ENCODE data around the gene NEGR1. TPM values are rescaled to one million over a fixed set of nuclear protein-coding genes. Genes with fewer than 3 reads are reported as not detected.
"Not testable (repeated sequence)": the region's sequence is repeated elsewhere in the genome, so short reads cannot be mapped to it uniquely, and the experiment has no call there.

NEGR1 gene
- total and polyA plus RNA-seq, 7 experiments from 2014 or later: 0.08 to 1.2 TPM; not detected in 5

GRCh38 chr1:72262735-72263134 is 19.6 kb downstream of the NEGR1 start:
- intact Hi-C loops (cut with micrococcal nuclease): no loop called here
- Histone ChIP-seq H3K27ac (ENCODE audit: low read depth, low read length) (no peak overlapping the region), H3K27me3 (ENCODE audit: control insufficient read depth in 2 of 2, insufficient read depth in 2 of 2, low read length in 2 of 2) (no peaks in the 10 kb centered on the region), H3K4me1 (ENCODE audit: control insufficient read depth in 2 of 2, insufficient read depth in 2 of 2, low read length in 2 of 2) (no peaks in the 10 kb centered on the region), H3K4me3 (ENCODE audit: low read length) (no peak overlapping the region), H3K36me3 (ENCODE audit: control insufficient read depth in 2 of 3, insufficient read depth in 3 of 3, low read length in 3 of 3) (no peaks in the 10 kb centered on the region), H3K9me3 (ENCODE audit: control insufficient read depth in 2 of 3, low read length in 3 of 3) (no peaks in the 10 kb centered on the region)
- POLR2A ChIA-PET: no interaction called here
- Mint-ChIP-seq H3K4me1 (no peaks in the 10 kb centered on the region), H3K36me3 (no peaks in the 10 kb centered on the region), H3K27ac (no peak overlapping the region), H3K4me3 (no peak overlapping the region), H3K9me3 (no peaks in the 10 kb centered on the region), H3K27me3 (peaks cover 0 to 1% (median 0%) of the 10 kb centered on the region in 5 donors)
- DNase-seq: no peak
- CTCF ChIA-PET: no interaction called here
- ATAC-seq: no peak

GRCh38 chr1:72253132-72253531 is 29.2 kb downstream of the NEGR1 start:
- intact Hi-C loops (cut with micrococcal nuclease): no loop called here
- Histone ChIP-seq H3K27me3 (ENCODE audit: control insufficient read depth in 2 of 2, insufficient read depth in 2 of 2, low read length in 2 of 2) (no peaks in the 10 kb centered on the region), H3K4me3 (ENCODE audit: low read length) (no peak overlapping the region), H3K9me3 (ENCODE audit: control insufficient read depth in 2 of 3, low read length in 3 of 3) (no peaks in the 10 kb centered on the region), H3K36me3 (ENCODE audit: control insufficient read depth in 2 of 3, insufficient read depth in 3 of 3, low read length in 3 of 3) (no peaks in the 10 kb centered on the region), H3K4me1 (ENCODE audit: control insufficient read depth in 2 of 2, insufficient read depth in 2 of 2, low read length in 2 of 2) (no peaks in the 10 kb centered on the region), H3K27ac (ENCODE audit: low read depth, low read length) (no peak overlapping the region)
- no peaks in the 10 kb centered on the region for H3K4me1 Mint-ChIP-seq
- ChIA-PET CTCF (no interaction called here), POLR2A (no interaction called here)
- H3K27ac Mint-ChIP-seq: no peak overlapping the region
- no peak for ATAC-seq
- H3K27me3 Mint-ChIP-seq: peaks cover 0 to 4% (median 0%) of the 10 kb centered on the region in 5 donors
- H3K36me3 Mint-ChIP-seq: no peaks in the 10 kb centered on the region
- DNase-seq: no peak
- H3K4me3 Mint-ChIP-seq: no peak overlapping the region
- H3K9me3 Mint-ChIP-seq: peaks cover 0 to 9% (median 0%) of the 10 kb centered on the region in 11 donors

GRCh38 chr1:72241397-72241796 is 40.9 kb downstream of the NEGR1 start:
- H3K4me3 Mint-ChIP-seq: no peak overlapping the region
- ChIA-PET POLR2A (no interaction called here), CTCF (no interaction called here)
- no peaks in the 10 kb centered on the region for H3K36me3 ChIP-seq (ENCODE audit: control insufficient read depth in 2 of 3, insufficient read depth in 3 of 3, low read length in 3 of 3)
- no peaks in the 10 kb centered on the region for H3K9me3 ChIP-seq (ENCODE audit: control insufficient read depth in 2 of 3, low read length in 3 of 3)
- H3K4me1 ChIP-seq (ENCODE audit: control insufficient read depth in 2 of 2, insufficient read depth in 2 of 2, low read length in 2 of 2): no peaks in the 10 kb centered on the region
- DNase-seq (no peak), ATAC-seq (no peak)
- no peaks in the 10 kb centered on the region for H3K27me3 ChIP-seq (ENCODE audit: control insufficient read depth in 2 of 2, insufficient read depth in 2 of 2, low read length in 2 of 2)
- no peaks in the 10 kb centered on the region for H3K4me1 Mint-ChIP-seq
- H3K27me3 Mint-ChIP-seq: no peaks in the 10 kb centered on the region
- no peaks in the 10 kb centered on the region for H3K36me3 Mint-ChIP-seq
- peaks cover 0 to 4% (median 0%) of the 10 kb centered on the region in 11 donors for H3K9me3 Mint-ChIP-seq
- intact Hi-C loops (cut with micrococcal nuclease): no loop called here
- no peak overlapping the region for H3K4me3 ChIP-seq (ENCODE audit: low read length)
- H3K27ac ChIP-seq (ENCODE audit: low read depth, low read length): no peak overlapping the region
- H3K27ac Mint-ChIP-seq: no peak overlapping the region

- intact Hi-C loops (cut with micrococcal nuclease); H3K4me1 ChIP-seq (ENCODE audit: control insufficient read depth in 2 of 2, insufficient read depth in 2 of 2, low read length in 2 of 2); H3K9me3 ChIP-seq (ENCODE audit: control insufficient read depth in 2 of 3, low read length in 3 of 3); H3K4me1 Mint-ChIP-seq; H3K36me3 Mint-ChIP-seq; H3K4me3 ChIP-seq (ENCODE audit: low read length); H3K27me3 Mint-ChIP-seq; H3K9me3 Mint-ChIP-seq; DNase-seq; H3K27ac Mint-ChIP-seq; H3K4me3 Mint-ChIP-seq; CTCF ChIA-PET; H3K27ac ChIP-seq (ENCODE audit: low read depth, low read length); ATAC-seq; H3K36me3 ChIP-seq (ENCODE audit: control insufficient read depth in 2 of 3, insufficient read depth in 3 of 3, low read length in 3 of 3); POLR2A ChIA-PET; H3K27me3 ChIP-seq (ENCODE audit: control insufficient read depth in 2 of 2, insufficient read depth in 2 of 2, low read length in 2 of 2): not testable (repeated sequence)
Measured at GRCh38 chr1:72235931-72236330, 46.4 kb downstream of the NEGR1 start.

- intact Hi-C loops (cut with micrococcal nuclease): no loop called here
- no peak overlapping the region for H3K27ac ChIP-seq (ENCODE audit: low read depth, low read length)
- H3K9me3 Mint-ChIP-seq: peaks cover 0 to 10% (median 2%) of the 10 kb centered on the region in 11 donors
- no peak overlapping the region for H3K27ac Mint-ChIP-seq
- no peaks in the 10 kb centered on the region for H3K27me3 Mint-ChIP-seq
- no peaks in the 10 kb centered on the region for H3K27me3 ChIP-seq (ENCODE audit: control insufficient read depth in 2 of 2, insufficient read depth in 2 of 2, low read length in 2 of 2)
- H3K4me1 Mint-ChIP-seq: no peaks in the 10 kb centered on the region
- no peaks in the 10 kb centered on the region for H3K36me3 ChIP-seq (ENCODE audit: control insufficient read depth in 2 of 3, insufficient read depth in 3 of 3, low read length in 3 of 3)
- CTCF ChIA-PET: no interaction called here
- H3K4me1 ChIP-seq (ENCODE audit: control insufficient read depth in 2 of 2, insufficient read depth in 2 of 2, low read length in 2 of 2): no peaks in the 10 kb centered on the region
- no peaks in the 10 kb centered on the region for H3K36me3 Mint-ChIP-seq
- DNase-seq (no peak), ATAC-seq (no peak)
- POLR2A ChIA-PET: no interaction called here
- H3K4me3 Mint-ChIP-seq: no peak overlapping the region
- H3K4me3 ChIP-seq (ENCODE audit: low read length): no peak overlapping the region
- no peaks in the 10 kb centered on the region for H3K9me3 ChIP-seq (ENCODE audit: control insufficient read depth in 2 of 3, low read length in 3 of 3)
Measured at GRCh38 chr1:72235062-72235461, 47.3 kb downstream of the NEGR1 start.

- ChIA-PET CTCF (no interaction called here), POLR2A (no interaction called here)
- no peak for ATAC-seq
Measured at GRCh38 chr1:72230746-72231145, 51.6 kb downstream of the NEGR1 start.

GRCh38 chr1:72229893-72230292 is 52.4 kb downstream of the NEGR1 start:
- DNase-seq: no peak
- Histone ChIP-seq H3K4me1 (ENCODE audit: control insufficient read depth in 2 of 2, insufficient read depth in 2 of 2, low read length in 2 of 2) (no peaks in the 10 kb centered on the region), H3K27me3 (ENCODE audit: control insufficient read depth in 2 of 2, insufficient read depth in 2 of 2, low read length in 2 of 2) (no peaks in the 10 kb centered on the region), H3K27ac (ENCODE audit: low read depth, low read length) (no peak overlapping the region), H3K9me3 (ENCODE audit: control insufficient read depth in 2 of 3, low read length in 3 of 3) (no peaks in the 10 kb centered on the region), H3K36me3 (ENCODE audit: control insufficient read depth in 2 of 3, insufficient read depth in 3 of 3, low read length in 3 of 3) (no peaks in the 10 kb centered on the region), H3K4me3 (ENCODE audit: low read length) (no peak overlapping the region)
- CTCF ChIA-PET: no interaction called here
- no peaks in the 10 kb centered on the region for H3K4me1 Mint-ChIP-seq
- POLR2A ChIA-PET: no interaction called here
- ATAC-seq: no peak
- peaks cover 0 to 10% (median 2%) of the 10 kb centered on the region in 11 donors for H3K9me3 Mint-ChIP-seq
- no peaks in the 10 kb centered on the region for H3K36me3 Mint-ChIP-seq
- H3K27ac Mint-ChIP-seq: no peak overlapping the region
- no peaks in the 10 kb centered on the region for H3K27me3 Mint-ChIP-seq
- intact Hi-C loops (cut with micrococcal nuclease): no loop called here
- H3K4me3 Mint-ChIP-seq: no peak overlapping the region

More at GRCh38 chr1:72230746-72231145, 51.6 kb downstream of the NEGR1 start:
- no peaks in the 10 kb centered on the region for H3K36me3 Mint-ChIP-seq
- H3K27ac Mint-ChIP-seq: no peak overlapping the region
- Histone ChIP-seq H3K4me3 (ENCODE audit: low read length) (no peak overlapping the region), H3K27me3 (ENCODE audit: control insufficient read depth in 2 of 2, insufficient read depth in 2 of 2, low read length in 2 of 2) (no peaks in the 10 kb centered on the region), H3K4me1 (ENCODE audit: control insufficient read depth in 2 of 2, insufficient read depth in 2 of 2, low read length in 2 of 2) (no peaks in the 10 kb centered on the region), H3K27ac (ENCODE audit: low read depth, low read length) (no peak overlapping the region), H3K9me3 (ENCODE audit: control insufficient read depth in 2 of 3, low read length in 3 of 3) (no peaks in the 10 kb centered on the region), H3K36me3 (ENCODE audit: control insufficient read depth in 2 of 3, insufficient read depth in 3 of 3, low read length in 3 of 3) (no peaks in the 10 kb centered on the region)
- intact Hi-C loops (cut with micrococcal nuclease): no loop called here
- peaks cover 0 to 10% (median 2%) of the 10 kb centered on the region in 11 donors for H3K9me3 Mint-ChIP-seq
- H3K27me3 Mint-ChIP-seq: no peaks in the 10 kb centered on the region
- no peak overlapping the region for H3K4me3 Mint-ChIP-seq
- no peak for DNase-seq
- no peaks in the 10 kb centered on the region for H3K4me1 Mint-ChIP-seq

Measured in naive thymus-derived CD4-positive, alpha-beta T cell (primary cell).